Endodermal cell (in vitro differentiated cells): ENCODE results near the gene RUNX2. TPM values are rescaled to one million over a fixed set of nuclear protein-coding genes. Genes with fewer than 3 reads are reported as not detected.
"Not testable (repeated sequence)": the region's sequence is repeated elsewhere in the genome, so short reads cannot be mapped to it uniquely, and the experiment has no call there.

Experiments
- DNase-seq: peaks from one replicate; pipeline ENCODE4 v3.0.0-alpha.2; 2017
- H3K27ac ChIP-seq: 2 replicates; pipeline ENCODE4 v1.5.1; 2013; ENCODE audit warnings: mild to moderate bottlenecking, low read depth, low read length, moderate library complexity
- H3K27me3 ChIP-seq: 2 replicates; pipeline ENCODE4 v1.6.1; 2013; ENCODE audit warnings: mild to moderate bottlenecking, low read length, moderate library complexity; ENCODE audit not compliant: insufficient read depth, control insufficient read depth, poor library complexity, severe bottlenecking
- H3K36me3 ChIP-seq: 2 replicates; pipeline ENCODE4 v1.7.0; 2013; ENCODE audit warnings: mild to moderate bottlenecking, low read length, moderate library complexity; ENCODE audit not compliant: control insufficient read depth, insufficient read depth
- H3K4me1 ChIP-seq: one replicate; pipeline ENCODE4 v1.7.0; 2013; ENCODE audit warnings: low read length; ENCODE audit not compliant: control insufficient read depth, insufficient read depth
- H3K4me3 ChIP-seq: 2 replicates; pipeline ENCODE4 v1.5.1; 2013; ENCODE audit warnings: mild to moderate bottlenecking, low read length, moderate library complexity
- H3K9ac ChIP-seq: 2 replicates; pipeline ENCODE4 v1.6.1; 2013; ENCODE audit warnings: mild to moderate bottlenecking, low read length, moderate library complexity; ENCODE audit not compliant: poor library complexity, severe bottlenecking; ENCODE audit errors: extremely low read depth
- H3K9me3 ChIP-seq: 2 replicates; pipeline ENCODE4 v1.6.1; 2013; ENCODE audit warnings: mild to moderate bottlenecking, low read length, moderate library complexity; ENCODE audit not compliant: control insufficient read depth
- H3K27ac Mint-ChIP-seq: 2 replicates; pipeline ENCODE4 v1.8.0; 2020; ENCODE audit warnings: mixed read lengths
- H3K27me3 Mint-ChIP-seq: 2 replicates; pipeline ENCODE4 v1.8.0; 2021; ENCODE audit warnings: mild to moderate bottlenecking, mixed read lengths; ENCODE audit not compliant: insufficient read depth
- H3K36me3 Mint-ChIP-seq: 2 replicates; pipeline ENCODE4 v1.8.0; 2020; ENCODE audit warnings: low read depth, mixed read lengths
- H3K4me1 Mint-ChIP-seq: 2 replicates; pipeline ENCODE4 v1.8.0; 2020; ENCODE audit warnings: mixed read lengths
- H3K4me3 Mint-ChIP-seq: 2 replicates; pipeline ENCODE4 v1.8.0; 2020; ENCODE audit warnings: mild to moderate bottlenecking, moderate library complexity, mixed read lengths
- H3K9me3 Mint-ChIP-seq: 2 replicates; pipeline ENCODE4 v1.8.0; 2020; ENCODE audit warnings: mild to moderate bottlenecking, mixed read lengths
- CTCF ChIP-seq: fragments of 200-600 bp; sonication (generic); conservative IDR thresholded peaks from 2 replicates; pipeline ENCODE4 v1.5.0; 2021; ENCODE audit warnings: antibody characterized with exemption, mild to moderate bottlenecking
- WGBS, 2 experiments: methylation state at CpG; one replicate each; pipeline versions ENCODE4 v1.1.5 to v1.1.7; 2013; ENCODE audit warnings: missing lambda C conversion rate in 2 of 2, mixed read lengths in 1 of 2; ENCODE audit not compliant: insufficient coverage in 1 of 2, insufficient read length in 1 of 2; 5-methylcytosine and 5-hydroxymethylcytosine counted together
- total RNA-seq, 2 donors: library from RNA; stranded (reverse); fragmentation: NEBNext Ultra II Directional in 1 of 2; extraction: Animal tissue kit (Norgen Biotek cat#: 25700) in 1 of 2; gene quantifications; 2 replicates in 1 of 2; 3 replicates in 1 of 2; pipeline ENCODE4 v1.2.1, GENCODE V29; 2021

RUNX2 gene
- total RNA-seq, 2 donors from 2014 or later, result 0.18 to 0.26 TPM

- Mint-ChIP-seq H3K27me3 (no peaks in the 10 kb centered on the region), H3K4me3 (no peak overlapping the region), H3K36me3 (peaks cover 37% of the 10 kb centered on the region), H3K27ac (no peak overlapping the region), H3K9me3 (peaks cover 45% of the 10 kb centered on the region), H3K4me1 (peaks cover 24% of the 10 kb centered on the region)
- Histone ChIP-seq H3K9me3 (peaks cover 27% of the 10 kb centered on the region), H3K9ac (no peak overlapping the region), H3K36me3 (no peaks in the 10 kb centered on the region), H3K4me1 (peaks cover 8% of the 10 kb centered on the region), H3K27ac (no peak overlapping the region), H3K4me3 (peak overlapping the region; percentile 59), H3K27me3 (no peaks in the 10 kb centered on the region)
- TF ChIP-seq CTCF, result no peak
- DNase-seq, result no peak
- 94 to 95% methylated on average over 4 to 5 of the region's 5 CpGs for WGBS, 2 experiments
Measured at GRCh38 chr6:45289751-45290514, 38.2 kb upstream of the RUNX2 start.

- no peaks in the 10 kb centered on the region for H3K27me3 Mint-ChIP-seq
- WGBS, 2 experiments, result 63% methylated on average over 3 of the region's 3 CpGs; no CpG with 5 or more reads in 1 of the 2 experiments
- TF ChIP-seq CTCF, result no peak
- peak overlapping the region; percentile 13 for H3K4me3 ChIP-seq
- H3K9me3 Mint-ChIP-seq, result peaks cover 41% of the 10 kb centered on the region
- H3K9ac ChIP-seq, result no peak overlapping the region
- no peak overlapping the region for H3K27ac ChIP-seq
- H3K36me3 Mint-ChIP-seq, result peaks cover 34% of the 10 kb centered on the region
- no peaks in the 10 kb centered on the region for H3K27me3 ChIP-seq
- peak overlapping the region; percentile 0 for H3K27ac Mint-ChIP-seq
- H3K36me3 ChIP-seq, result no peaks in the 10 kb centered on the region
- peaks cover 24% of the 10 kb centered on the region for H3K4me1 Mint-ChIP-seq
- H3K4me1 ChIP-seq, result peaks cover 8% of the 10 kb centered on the region
- no peak for DNase-seq
- no peak overlapping the region for H3K4me3 Mint-ChIP-seq
- H3K9me3 ChIP-seq, result peaks cover 22% of the 10 kb centered on the region
Measured at GRCh38 chr6:45293306-45293705, 34.8 kb upstream of the RUNX2 start.

GRCh38 chr6:45294065-45294701 lies 33.9 kb upstream of the RUNX2 start:
- H3K9me3 ChIP-seq, result peaks cover 22% of the 10 kb centered on the region
- H3K27me3 Mint-ChIP-seq, H3K27ac ChIP-seq, H3K4me1 ChIP-seq, DNase-seq, H3K27me3 ChIP-seq, H3K36me3 ChIP-seq, H3K4me3 Mint-ChIP-seq, H3K9ac ChIP-seq: not testable (repeated sequence)
- Mint-ChIP-seq H3K4me1 (peaks cover 24% of the 10 kb centered on the region), H3K27ac (peak overlapping the region; percentile 60), H3K36me3 (peaks cover 34% of the 10 kb centered on the region), H3K9me3 (peaks cover 41% of the 10 kb centered on the region)
- peak overlapping the region; percentile 13 for H3K4me3 ChIP-seq
- 58% methylated on average over 1 of the region's 1 CpG; no CpG with 5 or more reads in 1 of the 2 experiments for WGBS, 2 experiments
